Measurements from ENCODE around the gene RYR2.

The RYR2 gene

GRCh38 chr1:237166593-237167101 lies 124.7 kb downstream of the RYR2 start:
- DNase-seq (ENCODE audit: low read depth), result no peak
- no peak overlapping the region for H3K4me3 ChIP-seq (ENCODE audit: low read length)
- TF ChIP-seq CTCF (IDR thresholded peaks at IDR 0.05; ENCODE audit: insufficient read depth, low read depth, low read length, missing control alignments), result no peak

GRCh38 chr1:237170149-237170548 lies 128.2 kb downstream of the RYR2 start:
- H3K4me3 ChIP-seq (ENCODE audit: low read length), result no peak overlapping the region
- DNase-seq (ENCODE audit: low read depth), result no peak
- no peak for TF ChIP-seq CTCF (IDR thresholded peaks at IDR 0.05; ENCODE audit: insufficient read depth, low read depth, low read length, missing control alignments)

GRCh38 chr1:237171454-237172117 lies 129.6 kb downstream of the RYR2 start:
- DNase-seq (ENCODE audit: low read depth), result no peak
- TF ChIP-seq CTCF (IDR thresholded peaks at IDR 0.05; ENCODE audit: insufficient read depth, low read depth, low read length, missing control alignments), result no peak
- H3K4me3 ChIP-seq (ENCODE audit: low read length), result no peak overlapping the region

GRCh38 chr1:237172118-237172485 lies 130.1 kb downstream of the RYR2 start:
- TF ChIP-seq CTCF (IDR thresholded peaks at IDR 0.05; ENCODE audit: insufficient read depth, low read depth, low read length, missing control alignments), result no peak
- no peak overlapping the region for H3K4me3 ChIP-seq (ENCODE audit: low read length)
- DNase-seq (ENCODE audit: low read depth), result no peak

GRCh38 chr1:237179503-237179902 lies 137.5 kb downstream of the RYR2 start:
- no peak for TF ChIP-seq CTCF (IDR thresholded peaks at IDR 0.05; ENCODE audit: insufficient read depth, low read depth, low read length, missing control alignments)
- no peak overlapping the region for H3K4me3 ChIP-seq (ENCODE audit: low read length)
- no peak for DNase-seq (ENCODE audit: low read depth)

GRCh38 chr1:237180256-237180655 lies 138.3 kb downstream of the RYR2 start:
- no peak for TF ChIP-seq CTCF (IDR thresholded peaks at IDR 0.05; ENCODE audit: insufficient read depth, low read depth, low read length, missing control alignments)

GRCh38 chr1:237181743-237182317 lies 139.8 kb downstream of the RYR2 start:
- H3K4me3 ChIP-seq (ENCODE audit: low read length), result no peak overlapping the region
- no peak for DNase-seq (ENCODE audit: low read depth)
- no peak for TF ChIP-seq CTCF (IDR thresholded peaks at IDR 0.05; ENCODE audit: insufficient read depth, low read depth, low read length, missing control alignments)

More at GRCh38 chr1:237180256-237180655, 138.3 kb downstream of the RYR2 start:
- no peak overlapping the region for H3K4me3 ChIP-seq (ENCODE audit: low read length)
- no peak for DNase-seq (ENCODE audit: low read depth)

All from epithelial cell of esophagus (primary cell).